Bronchial epithelial cell (primary cell): ENCODE data around the gene POLR3E. TPM values are rescaled to one million over a fixed set of nuclear protein-coding genes. Genes with fewer than 3 reads are reported as not detected.

ENCODE experiments used
- DNase-seq: peaks from one replicate; pipeline ENCODE4 v3.0.0-alpha.2; 2010; ENCODE audit warnings: low read depth
- FAIRE-seq: peaks from 2 replicates; lab custom pipeline; 2011; peaks lifted over from hg19 to GRCh38; lab: Jason Lieb, UNC
- H3K27me3 ChIP-seq: 2 replicates; pipeline ENCODE4 v1.5.1; 2011; ENCODE audit warnings: low read length; ENCODE audit not compliant: control insufficient read depth, insufficient read depth
- H3K36me3 ChIP-seq: 2 replicates; pipeline ENCODE4 v1.5.1; 2011; ENCODE audit warnings: low read length; ENCODE audit not compliant: control insufficient read depth, insufficient read depth
- H3K4me3 ChIP-seq: 2 replicates; pipeline ENCODE4 v1.5.1; 2011; ENCODE audit warnings: mild to moderate bottlenecking, low read depth, low read length, control low read depth
- CTCF ChIP-seq: IDR thresholded peaks from 2 replicates; pipeline ENCODE4 v1.5.1; 2011; ENCODE audit warnings: mild to moderate bottlenecking, moderate library complexity, low read length, control low read depth, inconsistent platforms; ENCODE audit not compliant: insufficient read depth, severe bottlenecking
- total RNA-seq: library from RNA; depleted of rRNA; stranded (reverse); fragments of >200 nt; gene quantifications from 2 replicates; pipeline ENCODE4 v1.2.1, GENCODE V29; 2014

POLR3E gene
- total RNA-seq, 1 donor from 2014 or later, result 60.3 TPM

- TF ChIP-seq CTCF, result no peak
- Histone ChIP-seq H3K36me3 (peaks cover 21% of the 10 kb centered on the region), H3K4me3 (no peak overlapping the region), H3K27me3 (no peaks in the 10 kb centered on the region)
- FAIRE-seq (no peak), DNase-seq (no peak)
Measured at GRCh38 chr16:22302776-22303363, 5.7 kb downstream of the POLR3E start.

- FAIRE-seq (no peak), DNase-seq (no peak)
- Histone ChIP-seq H3K27me3 (no peaks in the 10 kb centered on the region), H3K4me3 (no peak overlapping the region), H3K36me3 (peaks cover 32% of the 10 kb centered on the region)
- TF ChIP-seq CTCF, result no peak
Measured at GRCh38 chr16:22304411-22304810, 7.2 kb downstream of the POLR3E start.

- Histone ChIP-seq H3K4me3 (no peak overlapping the region), H3K36me3 (peaks cover 36% of the 10 kb centered on the region), H3K27me3 (no peaks in the 10 kb centered on the region)
- TF ChIP-seq CTCF, result no peak
- FAIRE-seq (no peak), DNase-seq (no peak)
Measured at GRCh38 chr16:22306788-22307187, 9.6 kb downstream of the POLR3E start.

- DNase-seq (no peak), FAIRE-seq (no peak)
- Histone ChIP-seq H3K27me3 (no peaks in the 10 kb centered on the region), H3K36me3 (peaks cover 33% of the 10 kb centered on the region), H3K4me3 (no peak overlapping the region)
- TF ChIP-seq CTCF, result no peak
Measured at GRCh38 chr16:22307838-22308237, 10.6 kb downstream of the POLR3E start.

GRCh38 chr16:22308824-22309520, 11.8 kb downstream of the POLR3E start:
- FAIRE-seq (no peak), DNase-seq (no peak)
- Histone ChIP-seq H3K36me3 (peaks cover 33% of the 10 kb centered on the region), H3K4me3 (no peak overlapping the region), H3K27me3 (no peaks in the 10 kb centered on the region)
- no peak for TF ChIP-seq CTCF

- FAIRE-seq, result no peak
- Histone ChIP-seq H3K36me3 (peaks cover 29% of the 10 kb centered on the region), H3K27me3 (no peaks in the 10 kb centered on the region), H3K4me3 (no peak overlapping the region)
- DNase-seq, result no peak
- TF ChIP-seq CTCF, result no peak
Measured at GRCh38 chr16:22311520-22311919, 14.3 kb downstream of the POLR3E start.
